B cell (primary cell): ENCODE measurements around the gene ERVV-1.

Source experiments
- EZH2 ChIP-seq: IDR thresholded peaks from 2 replicates; pipeline ENCODE4 v1.6.1; 2012; ENCODE audit warnings: borderline replicate concordance, low read depth, mild to moderate bottlenecking, moderate library complexity, low read length; ENCODE audit not compliant: insufficient read depth, poor library complexity, severe bottlenecking
- TF ChIP-seq, protein P1 (sequence below): fragments of 200-600 bp; IDR thresholded peaks from one replicate; pipeline ENCODE4 v1.8.0; 2022; ENCODE audit warnings: antibody characterized with exemption, mild to moderate bottlenecking

DNA sequence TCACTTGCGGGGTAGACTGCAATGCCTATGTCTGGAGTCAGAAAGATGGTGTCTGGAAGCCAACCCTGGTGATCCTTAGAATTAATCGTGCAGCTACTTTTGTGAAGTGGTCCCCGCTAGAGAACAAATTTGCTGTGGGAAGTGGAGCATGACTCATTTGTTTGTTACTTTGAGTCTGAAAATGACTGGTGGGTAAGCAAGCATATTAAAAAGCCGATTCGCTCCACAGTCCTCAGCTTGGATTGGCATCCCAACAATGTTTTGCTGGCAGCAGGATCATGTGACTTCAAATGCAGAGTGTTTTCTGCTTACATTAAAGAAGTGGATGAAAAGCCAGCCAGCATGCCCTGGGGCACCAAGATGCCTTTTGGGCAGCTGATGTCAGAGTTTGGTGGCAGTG lies 9.5 kb upstream of the ERVV-1 start:
- TF ChIP-seq, protein P1, sequence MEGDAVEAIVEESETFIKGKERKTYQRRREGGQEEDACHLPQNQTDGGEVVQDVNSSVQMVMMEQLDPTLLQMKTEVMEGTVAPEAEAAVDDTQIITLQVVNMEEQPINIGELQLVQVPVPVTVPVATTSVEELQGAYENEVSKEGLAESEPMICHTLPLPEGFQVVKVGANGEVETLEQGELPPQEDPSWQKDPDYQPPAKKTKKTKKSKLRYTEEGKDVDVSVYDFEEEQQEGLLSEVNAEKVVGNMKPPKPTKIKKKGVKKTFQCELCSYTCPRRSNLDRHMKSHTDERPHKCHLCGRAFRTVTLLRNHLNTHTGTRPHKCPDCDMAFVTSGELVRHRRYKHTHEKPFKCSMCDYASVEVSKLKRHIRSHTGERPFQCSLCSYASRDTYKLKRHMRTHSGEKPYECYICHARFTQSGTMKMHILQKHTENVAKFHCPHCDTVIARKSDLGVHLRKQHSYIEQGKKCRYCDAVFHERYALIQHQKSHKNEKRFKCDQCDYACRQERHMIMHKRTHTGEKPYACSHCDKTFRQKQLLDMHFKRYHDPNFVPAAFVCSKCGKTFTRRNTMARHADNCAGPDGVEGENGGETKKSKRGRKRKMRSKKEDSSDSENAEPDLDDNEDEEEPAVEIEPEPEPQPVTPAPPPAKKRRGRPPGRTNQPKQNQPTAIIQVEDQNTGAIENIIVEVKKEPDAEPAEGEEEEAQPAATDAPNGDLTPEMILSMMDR = no peak
- TF ChIP-seq EZH2 = no peak
